Lower lobe of right lung (tissue), 2 donors: ENCODE measurements around the gene P2RY11. TPM values are rescaled to one million over a fixed set of nuclear protein-coding genes. Genes with fewer than 3 reads are reported as not detected.

Experiments
- ATAC-seq, 2 donors: fragments of 200-7000 bp; cut with Tn5 transposase; one replicate each; pipeline ENCODE4 v1.9.1; 2020 to 2022; ENCODE audit warnings: mild to moderate bottlenecking in 2 of 2, moderate library complexity in 2 of 2
- DNase-seq: peaks from one replicate; pipeline ENCODE4 v3.0.0-alpha.2; 2020
- H3K27ac ChIP-seq: fragments of 200-600 bp; one replicate; pipeline ENCODE4 v1.8.0; 2022
- H3K27me3 ChIP-seq: fragments of 200-600 bp; one replicate; pipeline ENCODE4 v1.8.0; 2022; ENCODE audit warnings: low read depth
- H3K36me3 ChIP-seq: fragments of 200-600 bp; one replicate; pipeline ENCODE4 v1.8.0; 2022; ENCODE audit warnings: mild to moderate bottlenecking
- H3K4me1 ChIP-seq: fragments of 200-600 bp; one replicate; pipeline ENCODE4 v1.8.0; 2022
- H3K4me3 ChIP-seq: fragments of 200-600 bp; one replicate; pipeline ENCODE4 v1.8.0; 2022; ENCODE audit warnings: mild to moderate bottlenecking
- H3K9me3 ChIP-seq: fragments of 200-600 bp; one replicate; pipeline ENCODE4 v1.8.0; 2022
- intact Hi-C: fragments of 100-400 bp; cut with DNase I; formaldehyde crosslinking; loops from one replicate; pipeline ENCODE4 v1.11.0; 2022
- total RNA-seq: library from RNA; stranded (reverse); fragmentation: NEBNext Ultra II Directional; extraction: Animal tissue kit (Norgen Biotek cat#: 25700); gene quantifications from one replicate; pipeline ENCODE4 v1.2.1, GENCODE V29; 2021
- TF ChIP-seq, protein P1 (sequence below): fragments of 200-600 bp; IDR thresholded peaks from one replicate; pipeline ENCODE4 v1.8.0; 2022; ENCODE audit warnings: antibody characterized with exemption, mild to moderate bottlenecking
- donor health status: DM: no; HTN: yes; CAD: no; lungs with severe emphysema.

The P2RY11 gene
- total RNA-seq, 1 donor from 2014 or later, result 15.6 TPM

DNA sequence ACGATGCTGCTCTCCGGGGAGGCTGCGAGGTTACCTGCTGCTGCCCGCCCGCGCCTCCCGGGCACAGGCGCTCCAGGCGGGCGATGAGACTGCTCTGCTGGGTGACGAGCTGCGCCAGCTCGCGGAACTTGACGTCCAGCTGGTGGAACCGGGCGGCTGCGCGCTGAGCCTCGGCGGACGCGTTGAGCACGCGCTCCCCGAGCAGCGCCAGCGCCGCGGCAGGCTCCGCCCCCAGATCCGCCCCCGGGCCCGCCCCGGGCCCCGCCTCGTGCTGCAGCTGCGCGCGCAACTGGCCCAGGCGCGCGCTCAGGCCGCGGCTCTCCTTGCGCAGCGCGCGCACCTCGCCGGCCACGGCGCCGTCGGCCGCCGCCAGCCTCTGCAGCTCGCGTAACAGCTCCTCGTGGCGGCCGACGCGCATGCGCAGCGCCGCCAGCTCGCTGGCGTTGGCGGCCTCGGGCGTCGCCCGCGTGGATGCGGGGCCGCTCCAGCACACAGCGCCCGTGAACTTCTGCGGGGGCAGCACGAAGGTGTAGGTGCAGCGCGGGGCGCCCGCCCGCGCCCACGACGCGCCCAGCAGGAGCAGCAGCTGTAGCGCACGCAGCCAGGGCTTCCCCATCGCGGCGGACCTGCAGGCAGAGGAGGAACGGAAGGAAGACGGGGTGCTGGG is 15.4 kb upstream of the P2RY11 start:
- ATAC-seq, result peak; percentile 94 to 96
- H3K27me3 ChIP-seq, result no peaks in the 10 kb centered on the region
- DNase-seq, result peak; percentile 93
- H3K9me3 ChIP-seq, result no peaks in the 10 kb centered on the region
- peaks cover 25% of the 10 kb centered on the region for H3K36me3 ChIP-seq
- peak overlapping the region; percentile 78 for H3K27ac ChIP-seq
- peaks cover 16% of the 10 kb centered on the region for H3K4me1 ChIP-seq
- TF ChIP-seq, protein P1, sequence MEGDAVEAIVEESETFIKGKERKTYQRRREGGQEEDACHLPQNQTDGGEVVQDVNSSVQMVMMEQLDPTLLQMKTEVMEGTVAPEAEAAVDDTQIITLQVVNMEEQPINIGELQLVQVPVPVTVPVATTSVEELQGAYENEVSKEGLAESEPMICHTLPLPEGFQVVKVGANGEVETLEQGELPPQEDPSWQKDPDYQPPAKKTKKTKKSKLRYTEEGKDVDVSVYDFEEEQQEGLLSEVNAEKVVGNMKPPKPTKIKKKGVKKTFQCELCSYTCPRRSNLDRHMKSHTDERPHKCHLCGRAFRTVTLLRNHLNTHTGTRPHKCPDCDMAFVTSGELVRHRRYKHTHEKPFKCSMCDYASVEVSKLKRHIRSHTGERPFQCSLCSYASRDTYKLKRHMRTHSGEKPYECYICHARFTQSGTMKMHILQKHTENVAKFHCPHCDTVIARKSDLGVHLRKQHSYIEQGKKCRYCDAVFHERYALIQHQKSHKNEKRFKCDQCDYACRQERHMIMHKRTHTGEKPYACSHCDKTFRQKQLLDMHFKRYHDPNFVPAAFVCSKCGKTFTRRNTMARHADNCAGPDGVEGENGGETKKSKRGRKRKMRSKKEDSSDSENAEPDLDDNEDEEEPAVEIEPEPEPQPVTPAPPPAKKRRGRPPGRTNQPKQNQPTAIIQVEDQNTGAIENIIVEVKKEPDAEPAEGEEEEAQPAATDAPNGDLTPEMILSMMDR, result no peak
- intact Hi-C loops, result no loop called here
- H3K4me3 ChIP-seq, result peak overlapping the region; percentile 64

DNA sequence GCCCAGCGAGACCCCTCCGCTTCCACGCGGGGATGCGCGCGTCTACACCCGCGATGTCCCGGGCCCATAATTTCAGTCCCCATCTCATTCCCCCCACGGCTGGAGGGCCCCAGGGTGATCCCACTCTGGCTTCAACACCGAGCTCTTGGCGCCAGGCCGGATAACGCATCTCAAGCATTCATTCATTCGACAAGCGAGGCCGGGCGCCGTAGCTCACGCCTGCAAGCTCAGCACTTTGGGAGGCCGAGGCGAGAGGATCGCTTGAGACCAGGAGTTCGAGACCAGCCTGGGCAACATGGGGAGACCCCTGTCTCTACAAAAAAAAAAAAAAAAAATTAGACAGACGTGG is 14.9 kb upstream of the P2RY11 start:
- TF ChIP-seq, protein P1, result no peak
- intact Hi-C loops, result no loop called here
- DNase-seq (no peak), ATAC-seq (no peak)
- no peaks in the 10 kb centered on the region for H3K9me3 ChIP-seq
- peaks cover 16% of the 10 kb centered on the region for H3K4me1 ChIP-seq
- peak overlapping the region; percentile 64 for H3K4me3 ChIP-seq
- H3K27ac ChIP-seq, result peak overlapping the region; percentile 78
- peaks cover 20% of the 10 kb centered on the region for H3K36me3 ChIP-seq
- no peaks in the 10 kb centered on the region for H3K27me3 ChIP-seq

DNA sequence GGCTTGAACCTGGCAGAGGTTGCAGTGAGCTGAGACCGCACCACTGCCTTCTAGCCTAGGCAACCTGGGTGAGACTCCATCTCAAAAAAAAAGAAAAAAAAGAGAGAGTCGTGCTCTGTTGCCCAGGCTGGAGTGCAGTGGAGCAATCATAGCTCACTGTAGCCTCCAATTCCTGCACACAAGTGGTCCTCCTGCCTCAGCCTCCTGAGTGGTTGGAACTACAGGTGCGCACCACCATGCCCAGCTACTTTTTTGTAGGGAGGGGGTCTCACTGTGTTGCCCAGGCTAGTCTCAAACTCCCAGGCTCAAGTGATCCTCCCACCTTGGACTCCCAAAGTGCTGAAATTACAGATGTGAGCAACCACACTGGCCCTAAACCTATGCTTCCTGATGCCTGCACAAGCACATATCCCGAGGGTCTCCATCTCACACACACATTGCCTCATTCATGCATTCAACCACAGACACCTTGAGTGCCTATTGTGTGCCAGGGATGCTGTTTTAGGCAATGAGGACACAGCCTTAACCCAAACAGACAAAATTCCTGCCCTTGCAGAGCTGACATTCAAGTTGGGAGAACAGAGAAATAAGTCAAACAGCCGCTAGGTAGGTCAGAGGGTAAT is 11.2 kb upstream of the P2RY11 start:
- TF ChIP-seq, protein P1, result no peak
- H3K27ac ChIP-seq, result no peak overlapping the region
- ATAC-seq, result no peak
- H3K36me3 ChIP-seq, result no peaks in the 10 kb centered on the region
- H3K4me1 ChIP-seq, result peaks cover 28% of the 10 kb centered on the region
- H3K27me3 ChIP-seq, result no peaks in the 10 kb centered on the region
- no peak for DNase-seq
- no peaks in the 10 kb centered on the region for H3K9me3 ChIP-seq
- no peak overlapping the region for H3K4me3 ChIP-seq
- intact Hi-C loops, result no loop called here

DNA sequence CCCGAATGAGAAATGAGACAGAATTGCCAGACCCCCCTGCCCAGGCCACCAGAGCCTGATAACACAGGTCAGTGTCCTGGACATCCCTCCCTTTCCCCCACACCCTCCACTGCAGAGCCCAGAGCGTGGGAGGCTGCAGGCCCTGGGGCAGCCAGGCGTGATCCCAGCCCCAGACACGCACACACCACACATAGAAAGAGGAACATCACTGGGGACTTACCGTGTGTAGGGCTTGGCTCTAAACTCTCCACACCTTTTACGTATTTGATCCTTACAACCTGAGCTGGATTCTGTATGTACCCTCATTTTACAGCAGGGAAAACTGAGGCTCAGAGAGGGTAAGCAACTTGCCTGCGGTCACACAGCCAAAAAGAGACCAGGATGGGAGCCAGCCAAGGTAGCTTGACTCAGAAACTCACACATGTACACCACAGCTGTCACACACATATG is 8.7 kb upstream of the P2RY11 start:
- TF ChIP-seq, protein P1, result no peak

DNA sequence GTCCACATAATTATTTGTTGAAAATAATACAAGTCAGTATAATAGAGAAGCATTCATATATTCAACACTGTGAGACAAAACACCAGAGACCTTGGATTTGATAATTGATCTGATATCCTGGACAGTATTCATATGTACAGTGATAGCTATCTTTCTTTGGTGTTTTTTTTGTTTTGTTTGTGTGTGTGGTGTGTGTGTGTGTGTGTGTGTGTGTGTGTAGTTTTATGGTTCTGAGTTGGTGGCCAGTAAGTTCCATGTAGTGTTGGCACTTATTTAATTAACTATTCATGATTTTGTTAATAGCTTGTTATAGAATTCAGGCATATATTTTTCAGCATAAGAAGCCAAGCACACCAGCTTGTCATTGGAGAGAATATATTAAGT is 7.4 kb upstream of the P2RY11 start:
- Histone ChIP-seq H3K4me3 (no peak overlapping the region), H3K36me3 (peaks cover 19% of the 10 kb centered on the region), H3K27me3 (no peaks in the 10 kb centered on the region), H3K4me1 (peaks cover 25% of the 10 kb centered on the region), H3K27ac (no peak overlapping the region), H3K9me3 (no peaks in the 10 kb centered on the region)
- ATAC-seq (no peak), DNase-seq (no peak)
- intact Hi-C loops, result no loop called here
- TF ChIP-seq, protein P1, result no peak

More for the DNA sequence above, 8.7 kb upstream of the P2RY11 start:
- Histone ChIP-seq H3K9me3 (no peaks in the 10 kb centered on the region), H3K27ac (peak overlapping the region; percentile 39), H3K27me3 (no peaks in the 10 kb centered on the region), H3K36me3 (peaks cover 6% of the 10 kb centered on the region), H3K4me3 (no peak overlapping the region), H3K4me1 (peaks cover 25% of the 10 kb centered on the region)
- ATAC-seq (no peak), DNase-seq (no peak)
- intact Hi-C loops, result no loop called here
